GM21825 (cell line): ENCODE results near the gene SUMO2.
"Not testable (repeated sequence)": the region's sequence is repeated elsewhere in the genome, so short reads cannot be mapped to it uniquely, and the experiment has no call there.

ENCODE experiments used
- ATAC-seq: cut with Tn5 transposase; IDR thresholded peaks from one replicate; pipeline ENCODE4 v1.9.1; 2021; ENCODE audit warnings: mild to moderate bottlenecking, moderate library complexity; ENCODE audit not compliant: unreplicated experiment

The SUMO2 gene

DNA sequence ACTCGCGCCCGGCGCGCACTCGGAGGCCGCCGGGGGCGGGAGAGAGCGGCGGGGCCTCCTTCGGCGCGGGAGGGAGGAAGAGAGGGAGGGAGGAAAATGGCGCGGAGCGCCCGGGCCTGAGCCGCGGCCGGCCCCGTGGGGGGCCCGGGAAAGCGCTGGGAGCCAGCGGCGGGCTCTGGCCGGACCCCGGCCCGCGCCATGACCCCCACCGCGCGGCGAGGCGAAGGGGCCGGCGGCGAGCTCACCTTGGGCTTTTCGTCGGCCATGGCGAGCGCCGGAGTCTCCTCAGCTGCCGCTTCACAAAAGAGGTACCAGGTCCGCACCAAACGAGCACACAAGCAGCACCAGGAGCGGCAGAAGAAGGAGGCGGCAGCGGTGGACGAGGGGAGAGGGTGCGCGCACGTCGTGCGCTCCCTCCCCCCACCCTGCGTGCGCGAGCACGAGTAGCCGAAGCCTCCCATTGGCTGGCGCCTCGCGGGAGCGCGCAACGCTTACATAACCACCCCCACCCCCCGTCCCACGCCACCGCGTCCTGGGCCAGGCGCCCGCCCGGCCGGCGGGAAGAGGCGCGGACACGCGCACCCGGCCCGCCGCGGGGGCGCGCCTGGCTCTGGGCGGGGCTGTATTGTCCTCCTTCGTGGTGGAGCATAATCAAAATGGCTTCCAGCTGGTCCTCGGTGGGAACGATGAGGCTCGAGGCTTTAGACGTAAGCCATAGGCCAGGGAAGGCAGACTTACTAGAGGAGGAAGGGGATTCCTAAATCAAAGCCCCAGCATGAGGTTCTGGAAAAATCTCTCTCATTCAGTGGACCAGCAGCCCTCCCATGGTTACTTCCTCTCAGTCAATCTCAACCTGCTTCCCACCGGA is at the start of gene SUMO2:
Gene SUMO2, minus strand, starts transcription at position 391 of the 868 bp plus-strand sequence. Its CDS starts 125 bp downstream, at position 266.
- peak; percentile 68 for ATAC-seq

DNA sequence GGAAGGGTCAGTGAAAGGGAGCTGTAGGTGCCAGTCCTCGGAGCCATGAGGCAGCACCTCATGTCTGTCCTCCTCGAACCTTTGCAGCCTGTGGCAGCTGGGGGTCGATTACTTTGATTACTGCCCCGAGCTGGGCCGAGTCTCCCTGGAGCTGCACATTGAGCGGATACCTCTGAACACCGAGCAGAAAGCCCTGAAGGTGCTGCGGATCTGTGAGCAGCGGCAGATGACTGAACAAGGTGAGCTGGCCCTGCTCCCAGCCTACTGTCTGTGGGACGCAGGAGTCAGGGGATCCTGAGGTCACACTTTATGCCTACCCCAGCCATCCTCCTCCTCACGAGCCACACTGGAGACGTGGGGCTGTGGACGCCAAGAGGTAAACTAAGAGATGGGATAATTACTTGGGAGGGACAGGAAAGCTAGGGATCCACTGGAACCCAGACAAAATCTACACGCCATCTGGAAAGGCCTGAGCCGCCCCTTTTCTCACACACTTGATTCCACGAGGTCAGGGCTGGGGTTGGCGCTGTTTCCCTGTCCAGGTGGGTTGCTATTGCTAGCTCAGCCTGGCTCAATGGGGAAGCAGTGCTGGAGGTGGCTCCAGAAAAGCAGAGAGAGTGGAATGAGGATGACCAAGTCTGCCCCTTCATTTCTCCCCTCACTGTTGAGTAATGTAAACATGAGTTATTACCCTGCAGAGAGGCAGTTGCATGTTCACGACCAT is 49.1 kb upstream of the SUMO2 start:
- no peak for ATAC-seq

DNA sequence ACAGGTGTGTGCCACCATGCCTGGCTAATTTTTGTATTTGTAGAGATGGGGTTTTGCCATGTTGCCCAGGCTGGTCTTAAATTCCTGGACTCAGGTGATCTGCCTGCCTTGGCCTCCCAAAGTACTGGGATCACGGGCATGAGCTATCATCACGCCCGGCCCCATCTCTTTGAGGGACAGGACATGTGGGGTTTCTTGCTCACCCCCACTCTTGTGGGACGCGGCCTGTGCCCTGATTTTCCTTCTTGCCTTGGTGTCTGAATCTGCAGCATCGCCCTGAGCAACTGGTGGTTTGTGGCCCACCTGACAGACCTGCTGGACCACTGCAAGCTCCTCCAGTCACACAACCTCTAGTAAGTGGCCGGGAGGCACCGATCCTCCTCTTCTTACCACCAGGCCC is 48.3 kb upstream of the SUMO2 start:
- no peak for ATAC-seq

DNA sequence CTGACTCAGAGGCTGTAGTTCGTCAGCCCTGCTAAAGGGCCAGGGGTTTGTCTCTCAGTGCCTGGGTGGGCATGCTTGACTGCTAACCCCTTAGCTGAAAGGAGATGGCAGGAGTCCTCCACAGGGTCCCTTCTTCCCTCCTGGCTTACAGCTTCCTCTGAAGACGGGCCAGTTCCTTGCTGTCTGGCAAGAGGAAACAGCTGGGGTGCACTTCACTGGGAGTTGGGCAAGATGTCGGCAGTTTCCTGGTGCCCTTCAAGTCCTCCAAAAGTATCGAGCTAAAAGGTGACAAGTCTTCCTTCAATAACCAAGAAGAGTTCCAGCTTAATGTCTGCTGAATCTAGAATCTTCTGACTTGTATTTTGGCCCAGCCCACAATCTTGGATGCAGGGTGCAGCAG is 46.1 kb upstream of the SUMO2 start:
- no peak for ATAC-seq

DNA sequence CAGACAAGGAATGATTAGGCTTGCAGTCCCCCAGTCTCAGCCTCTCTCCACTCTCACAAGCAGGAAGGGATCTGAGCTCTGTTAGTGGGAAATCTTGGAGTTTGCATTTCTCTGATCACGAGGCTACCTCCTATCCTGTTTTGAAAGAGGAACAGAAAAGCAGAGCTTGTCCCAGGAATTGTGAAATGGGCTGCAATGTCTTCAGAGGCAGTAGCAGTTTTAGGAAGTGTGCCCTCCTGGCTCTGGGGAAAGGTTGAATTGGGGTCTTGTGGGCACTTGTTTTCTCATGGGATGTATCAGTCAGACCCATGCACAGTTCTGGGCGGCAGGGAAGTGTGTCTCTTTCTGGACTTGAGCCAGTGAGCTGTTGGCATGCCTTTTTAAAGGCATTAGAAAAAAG is 45.5 kb upstream of the SUMO2 start:
- ATAC-seq = no peak

DNA sequence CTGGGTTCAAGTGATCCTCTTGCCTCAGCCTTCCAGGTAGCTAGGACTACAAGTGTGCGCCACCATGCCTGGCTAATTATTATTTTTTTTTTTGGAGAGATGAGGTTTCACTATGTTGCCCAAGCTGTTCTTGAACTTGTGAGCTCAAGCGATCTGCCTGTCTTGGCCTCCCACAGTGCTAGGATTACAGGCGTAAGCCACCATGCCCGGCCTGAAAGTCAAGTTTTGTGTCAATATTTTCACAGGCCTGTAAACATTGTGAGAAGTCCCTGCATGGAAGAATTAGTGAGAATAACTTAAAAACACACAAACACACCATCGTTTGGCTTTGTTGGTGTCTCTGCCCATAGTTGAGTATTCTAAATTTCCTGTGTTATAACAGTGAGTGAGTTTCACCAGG is 45.0 kb upstream of the SUMO2 start:
- no peak for ATAC-seq

DNA sequence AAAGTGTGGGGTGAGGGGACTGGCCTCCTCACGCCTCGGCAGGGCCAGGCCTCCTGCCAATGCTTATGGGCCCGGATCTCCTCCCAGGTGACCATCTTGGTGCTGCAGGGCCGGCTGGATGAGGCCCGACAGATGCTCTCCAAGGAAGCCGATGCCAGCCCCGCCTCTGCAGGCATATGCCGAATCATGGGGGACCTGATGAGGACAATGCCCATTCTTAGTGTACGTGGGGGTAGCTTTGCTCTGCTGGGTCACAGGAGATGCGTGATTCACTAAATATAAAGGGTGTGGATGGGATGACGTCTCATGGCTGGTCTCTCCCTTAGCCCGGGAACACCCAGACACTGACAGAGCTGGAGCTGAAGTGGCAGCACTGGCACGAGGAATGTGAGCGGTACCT is 42.3 kb upstream of the SUMO2 start:
- no peak for ATAC-seq

DNA sequence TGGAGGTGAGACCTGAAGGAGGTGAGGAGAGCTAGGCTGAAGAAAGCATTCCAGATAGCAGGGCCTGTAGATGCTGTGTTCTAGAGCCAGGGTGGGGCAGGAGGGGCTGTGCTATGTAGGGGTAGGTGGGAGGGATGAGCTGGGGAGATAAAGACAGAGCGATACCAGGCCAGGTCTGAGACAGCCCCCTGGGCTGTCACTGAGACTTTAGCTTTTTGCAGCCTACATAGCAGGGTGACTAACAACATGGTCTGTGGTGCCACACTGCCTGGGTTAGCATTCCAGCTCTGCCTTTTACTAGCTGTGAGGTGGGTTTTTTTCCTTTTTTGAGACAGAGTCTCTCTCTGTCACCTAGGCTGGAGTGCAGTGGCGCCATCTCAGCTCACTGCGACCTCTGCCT is 37.1 kb upstream of the SUMO2 start:
- ATAC-seq = no peak

DNA sequence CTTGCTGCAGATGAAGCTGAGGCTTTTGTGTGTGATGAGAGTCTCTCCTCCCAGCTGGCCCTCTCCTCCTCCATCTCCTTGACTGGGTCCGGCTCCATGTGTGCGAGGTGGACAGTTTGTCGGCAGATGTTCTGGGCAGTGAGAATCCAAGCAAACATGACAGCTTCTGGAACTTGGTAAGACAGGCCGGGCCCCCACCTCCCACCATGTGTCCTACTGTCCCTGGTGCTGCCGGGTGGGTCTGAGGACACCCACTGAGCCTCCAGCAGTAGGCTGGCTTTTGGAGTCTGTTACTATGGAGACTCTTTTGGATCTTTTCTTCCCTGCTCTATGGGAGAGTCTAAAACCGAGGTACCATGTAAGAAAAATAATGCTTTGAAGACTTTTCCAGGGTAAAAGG is 35.4 kb upstream of the SUMO2 start:
- no peak for ATAC-seq

DNA sequence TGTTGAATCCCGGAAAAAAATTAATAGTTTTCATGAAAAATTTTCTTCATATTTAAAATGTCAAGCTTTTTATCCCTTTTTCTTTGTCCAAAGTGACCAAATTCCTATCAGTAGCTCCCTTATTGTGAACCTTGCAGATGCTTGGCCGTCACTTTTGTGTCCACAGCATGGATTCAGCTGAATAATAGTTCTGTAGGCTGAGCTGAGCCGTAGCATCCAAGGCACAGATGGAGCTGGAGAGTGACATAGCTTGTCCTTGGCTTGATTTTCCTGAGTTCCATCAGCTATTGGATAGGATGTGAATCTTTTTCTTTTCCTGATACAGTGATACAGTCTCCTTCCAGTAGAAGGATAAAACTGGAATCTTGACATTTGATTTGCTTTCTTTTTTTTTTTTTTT is 26.3 kb upstream of the SUMO2 start:
- no peak for ATAC-seq

DNA sequence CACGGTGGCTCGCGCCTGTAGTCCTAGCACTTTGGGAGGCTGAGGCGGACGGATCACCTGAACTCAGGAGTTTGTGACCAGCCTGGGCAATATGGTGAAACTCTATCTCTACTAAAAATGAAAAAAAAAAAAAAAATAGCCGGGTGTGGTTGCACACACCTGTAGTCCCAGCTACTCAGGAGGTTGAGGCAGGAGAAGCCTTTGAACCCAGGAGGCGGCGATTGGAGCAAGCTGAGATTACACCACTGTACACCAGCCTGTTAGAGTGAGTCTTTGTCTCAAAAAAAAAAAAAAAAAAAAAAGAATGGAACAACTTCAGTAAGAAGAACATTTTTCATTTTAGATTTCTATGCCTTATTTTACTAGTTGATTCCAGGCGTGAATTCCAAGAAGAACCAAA is 25.4 kb upstream of the SUMO2 start:
- no peak for ATAC-seq

DNA sequence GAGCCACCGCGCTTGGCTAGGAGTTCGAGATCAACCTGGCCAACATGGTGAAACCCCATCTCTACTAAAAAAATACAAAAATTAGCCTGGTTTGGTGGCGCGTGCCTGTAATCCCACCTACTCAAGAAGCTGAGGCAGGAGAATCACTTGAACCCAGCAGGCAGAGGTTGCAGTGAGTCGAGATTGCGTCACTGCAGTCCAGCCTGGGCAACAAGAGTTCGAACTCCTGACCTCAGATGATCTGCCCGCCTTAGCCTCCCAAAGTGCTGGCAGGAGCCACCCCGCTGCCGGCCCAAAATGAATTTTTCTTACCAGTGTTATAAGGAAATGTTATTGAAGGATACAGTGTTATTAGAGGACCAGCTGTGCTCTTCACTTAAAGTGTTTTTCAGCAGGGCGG is 25.0 kb upstream of the SUMO2 start:
- no peak for ATAC-seq

DNA sequence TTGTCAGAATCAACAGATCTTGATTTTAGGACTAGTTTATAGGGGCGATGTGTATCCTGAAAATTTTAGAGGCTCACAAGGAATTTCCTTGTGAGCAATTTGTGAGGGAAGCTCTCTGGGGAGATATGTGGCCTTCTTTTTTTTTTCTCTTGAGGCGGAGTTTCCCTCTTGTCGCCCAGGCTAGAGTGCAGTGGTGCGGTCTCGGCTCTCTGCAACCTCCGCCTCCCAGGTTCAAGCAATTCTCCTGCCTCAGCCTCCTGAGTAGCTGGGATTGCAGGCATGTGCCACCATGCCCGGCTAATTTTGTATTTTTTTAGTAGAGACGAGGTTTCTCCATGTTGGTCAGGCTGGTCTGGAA is 24.3 kb upstream of the SUMO2 start:
- not testable (repeated sequence) for ATAC-seq

DNA sequence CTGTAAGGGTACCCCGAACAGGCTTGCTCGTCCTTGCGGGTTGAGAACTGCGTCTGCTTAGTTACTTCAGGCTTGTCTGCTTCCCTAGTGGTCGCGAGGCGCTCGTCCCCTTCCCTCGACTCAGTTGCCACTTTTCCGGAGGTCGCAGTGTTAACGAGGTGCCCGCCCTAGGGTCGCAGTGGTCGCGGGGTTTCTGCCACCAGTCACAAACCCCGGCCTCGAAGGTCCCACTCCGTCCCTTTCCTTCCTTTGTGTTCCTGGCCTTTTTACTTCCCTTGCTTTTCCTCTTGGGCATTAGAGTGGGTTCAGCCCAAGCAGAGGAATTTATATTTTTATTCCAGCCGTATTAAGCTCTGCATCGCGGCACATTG is 23.0 kb upstream of the SUMO2 start:
- ATAC-seq = peak; percentile 15

DNA sequence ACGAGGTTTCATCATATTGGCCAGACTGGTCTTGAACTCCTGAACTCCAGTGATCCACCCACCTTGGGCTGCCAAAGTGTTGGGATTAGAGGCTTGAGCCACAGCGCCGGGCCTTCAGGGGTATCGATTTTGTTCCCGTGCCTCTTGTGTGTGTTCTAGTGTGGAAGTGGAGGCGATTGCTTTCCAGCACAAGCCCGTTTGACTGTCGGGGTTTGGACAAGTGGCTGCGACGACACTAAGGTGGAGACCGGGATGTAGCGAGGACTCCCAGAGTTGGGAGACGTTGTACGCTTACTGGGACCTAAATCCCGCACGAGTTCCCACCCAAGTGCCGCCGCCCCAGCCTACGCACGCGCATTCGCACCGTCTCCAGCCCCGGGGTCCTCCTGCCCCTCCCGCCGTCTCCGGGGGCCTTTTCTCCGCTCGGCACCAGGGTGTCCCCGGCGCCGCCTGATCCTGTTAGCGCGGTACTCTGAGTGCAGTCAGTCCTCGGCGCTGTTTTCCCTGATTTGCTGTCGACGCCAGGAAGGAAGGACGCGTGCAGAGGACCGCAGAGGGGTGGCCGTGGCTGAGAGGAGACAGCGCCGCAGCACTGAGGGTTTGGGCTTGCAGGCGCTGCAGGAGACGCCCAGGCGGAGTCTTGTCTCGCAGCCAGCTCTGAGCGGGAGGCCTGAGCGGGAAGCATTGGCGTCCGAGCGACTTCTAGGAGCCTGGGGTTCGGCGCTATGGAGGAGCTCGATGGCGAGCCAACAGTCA is 22.5 kb upstream of the SUMO2 start, which contains the start of gene NUP85:
Gene NUP85, plus strand, starts transcription at position 643 of the 756 bp plus-strand sequence. Its CDS starts 83 bp downstream, at position 726.
- ATAC-seq = peak; percentile 71

DNA sequence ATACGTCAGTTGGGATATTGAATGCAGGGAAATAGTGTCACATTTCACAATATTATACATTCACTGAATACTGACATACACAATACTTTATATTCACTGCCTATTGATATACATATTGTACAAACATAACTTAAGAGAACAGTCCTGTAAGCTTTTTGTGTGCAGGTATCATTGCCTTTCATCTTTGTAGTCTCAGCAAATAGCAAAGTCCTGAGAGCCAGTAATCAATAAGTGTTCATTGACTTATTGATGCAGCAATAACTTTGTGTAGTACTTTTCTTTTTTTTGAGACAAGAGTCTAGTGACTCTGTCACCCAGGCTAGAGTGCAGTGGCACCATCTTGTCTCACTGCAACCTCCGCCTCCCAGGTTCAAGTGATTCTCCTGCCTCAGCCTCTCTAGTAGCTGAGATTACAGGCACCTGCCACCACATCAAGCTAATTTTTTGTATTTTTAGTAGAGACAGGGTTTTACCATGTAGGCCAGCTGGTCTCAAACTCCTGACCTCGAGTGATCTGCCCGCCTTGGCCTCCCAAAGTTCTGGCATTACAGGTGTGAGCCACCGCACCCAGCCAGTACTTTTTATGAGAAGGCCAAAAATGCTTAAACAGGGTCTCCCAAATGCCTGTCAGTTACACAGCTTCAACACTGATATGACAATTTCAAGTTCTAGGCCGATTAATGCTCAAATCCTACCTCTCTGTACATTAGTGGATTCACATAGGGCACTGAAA is 17.3 kb upstream of the SUMO2 start:
- no peak for ATAC-seq

DNA sequence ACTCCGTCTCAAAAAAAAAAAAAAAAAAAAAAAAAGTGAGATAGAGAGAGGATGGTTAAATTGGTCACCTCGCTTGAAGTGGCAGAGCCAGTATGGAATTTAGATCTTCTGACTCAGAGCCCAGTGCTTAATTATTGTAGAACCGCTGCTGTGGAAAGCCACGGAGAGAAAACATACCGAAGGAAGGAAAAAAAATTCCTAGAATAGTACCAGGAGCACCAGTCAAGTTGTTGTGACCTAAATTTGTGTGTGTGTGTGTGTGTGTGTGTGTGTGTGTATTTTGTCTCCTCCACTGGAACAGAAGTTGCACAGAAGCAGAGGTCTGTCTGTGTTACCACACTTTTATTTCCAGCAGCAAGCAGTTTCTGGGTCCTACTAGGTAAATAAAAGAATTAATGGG is 12.1 kb upstream of the SUMO2 start:
- ATAC-seq = no peak

DNA sequence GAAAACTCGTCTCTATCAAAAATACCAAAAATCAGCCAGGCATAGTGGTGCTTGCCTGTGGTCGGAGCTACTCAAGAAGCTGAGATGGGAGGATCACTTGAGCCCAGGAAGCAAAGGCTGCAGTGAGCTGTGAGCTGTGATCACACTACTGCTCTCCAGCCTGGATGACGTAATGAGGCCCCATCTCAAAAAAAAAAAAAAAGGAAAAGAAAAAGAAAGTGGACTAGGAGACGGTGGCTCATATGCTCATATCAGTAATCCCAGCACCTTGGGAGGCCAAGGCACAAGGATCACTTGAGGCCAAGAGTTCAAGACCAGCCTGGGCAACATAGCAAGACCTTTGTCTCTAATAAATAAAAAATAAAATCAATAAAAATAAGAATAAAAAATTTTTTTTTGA is 8.8 kb upstream of the SUMO2 start:
- no peak for ATAC-seq

DNA sequence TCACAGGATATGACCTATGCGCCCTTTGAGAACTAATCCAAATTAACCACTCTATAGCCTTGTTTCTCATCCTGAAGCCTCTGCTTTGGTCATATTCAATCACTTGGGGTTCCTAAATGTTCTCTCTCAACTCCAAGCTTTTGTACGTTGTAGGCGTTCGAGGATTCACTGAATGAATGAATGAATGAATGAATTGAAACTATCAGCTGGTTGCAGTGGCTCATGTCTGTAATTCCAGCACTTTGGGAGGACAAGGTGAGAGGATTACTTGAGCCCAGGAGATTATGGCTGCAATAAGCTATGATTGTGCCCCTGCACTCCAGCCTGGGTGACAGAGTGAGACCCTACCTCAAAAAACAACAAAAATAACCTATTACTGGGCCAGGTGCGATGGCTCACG is 5.9 kb upstream of the SUMO2 start:
- ATAC-seq = no peak

DNA sequence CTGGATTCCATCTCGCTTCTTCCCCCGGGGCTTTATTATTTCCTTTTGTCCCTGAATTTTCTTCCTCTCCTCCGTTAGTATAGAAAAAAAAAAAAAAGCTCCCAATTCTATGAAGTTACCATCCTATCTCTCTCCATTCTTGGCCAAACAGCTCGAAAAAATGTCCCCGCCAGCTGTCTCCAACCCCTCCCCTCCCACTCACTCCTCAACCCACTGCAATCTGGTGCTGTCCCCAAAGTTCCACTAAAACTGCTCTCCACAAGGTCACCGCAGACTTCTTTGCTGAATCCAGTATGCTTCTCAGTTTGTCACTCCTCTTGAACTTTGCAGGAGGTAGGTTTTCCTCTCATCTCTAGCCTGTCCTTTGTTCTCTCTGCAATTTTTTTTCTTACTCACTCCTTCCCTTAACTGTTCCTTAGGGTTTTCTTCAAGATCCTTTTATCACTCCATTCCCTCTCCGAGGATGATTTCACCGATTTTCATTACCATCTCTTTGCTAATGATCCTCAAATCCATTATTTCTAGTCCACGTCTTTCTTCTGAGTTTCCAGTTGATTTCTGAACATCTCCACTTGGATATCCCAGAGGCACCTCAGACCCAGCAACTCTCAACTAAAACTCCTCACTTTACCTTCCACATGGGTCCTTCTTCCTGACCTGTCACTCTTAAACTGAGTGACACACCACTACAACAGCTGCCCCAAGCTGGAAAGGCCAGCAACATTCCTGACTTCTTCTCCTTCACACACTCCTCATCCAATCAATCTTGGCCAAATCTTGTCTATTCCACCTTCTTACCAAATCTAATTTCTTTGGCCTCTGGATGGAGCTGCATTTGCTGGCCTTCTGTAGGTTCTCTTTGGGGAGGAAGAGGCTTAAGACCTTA is 1.5 kb upstream of the SUMO2 start:
- ATAC-seq = no peak
